DMS53 (cell line): Measurements from ENCODE around the gene TMEM26.
"Not testable (repeated sequence)": the region's sequence is repeated elsewhere in the genome, so short reads cannot be mapped to it uniquely, and the experiment has no call there.

Experiments
- DNase-seq: peaks from one replicate; lab custom pipeline; 2025; lab: John Stamatoyannopoulos, UW

TMEM26 gene

GRCh38 chr10:61400524-61400923, 52.7 kb downstream of the TMEM26 start:
- DNase-seq = no peak

DNA sequence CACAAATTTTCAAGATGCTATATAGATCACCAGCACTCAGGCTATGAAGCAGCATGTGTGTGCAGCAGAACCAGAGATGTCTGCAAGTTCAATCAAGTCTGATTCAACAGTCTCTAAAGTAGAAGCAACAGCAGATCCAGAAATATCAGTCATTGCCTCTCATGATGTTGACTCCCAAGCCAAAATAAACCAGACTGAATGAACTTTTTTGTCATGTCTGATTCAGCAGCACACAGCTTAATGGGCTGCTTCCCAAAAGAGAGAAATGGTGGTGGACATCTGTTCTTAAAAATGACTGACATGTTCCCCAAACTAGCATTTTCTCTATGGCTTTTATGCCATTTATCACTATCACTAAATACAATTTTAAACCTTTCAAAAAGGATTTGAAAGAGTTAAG, 53.8 kb downstream of the TMEM26 start:
- no peak for DNase-seq

DNA sequence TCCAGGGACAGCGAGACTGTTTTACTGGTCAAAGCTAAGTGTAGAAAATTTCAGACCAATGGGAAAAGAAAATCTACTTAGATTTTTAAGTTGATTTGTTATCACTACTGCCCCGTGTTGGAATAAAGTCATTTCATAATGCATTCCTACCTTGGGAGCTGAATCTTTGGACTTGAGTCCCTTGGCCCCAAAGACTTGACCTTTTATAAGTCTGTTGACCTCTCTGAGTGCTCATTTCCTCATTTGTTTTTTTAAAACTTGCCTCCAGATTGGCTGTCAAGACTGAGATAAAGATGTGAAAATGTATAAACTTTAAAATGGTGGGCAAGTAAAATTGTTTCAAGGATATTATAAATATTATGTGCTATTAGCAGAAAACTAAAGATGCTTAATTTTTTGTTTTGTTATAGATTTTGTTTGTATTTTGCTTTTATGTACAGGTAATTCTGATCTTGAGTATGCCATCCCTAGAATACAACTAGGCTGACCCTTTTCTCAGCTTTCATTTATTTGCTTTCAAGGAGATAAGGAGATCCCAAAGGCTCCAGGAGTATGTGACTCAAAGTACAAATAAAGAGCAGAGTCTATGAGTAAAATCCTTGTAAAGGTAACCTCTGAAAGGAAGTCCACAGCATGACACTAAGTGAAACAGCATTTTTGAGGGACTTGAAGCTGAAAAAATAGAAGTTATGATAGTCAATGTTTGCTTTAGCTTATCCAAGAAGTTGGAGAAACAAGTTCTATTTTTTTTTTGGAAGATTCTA, 54.6 kb downstream of the TMEM26 start:
- peak; percentile 47 for DNase-seq

DNA sequence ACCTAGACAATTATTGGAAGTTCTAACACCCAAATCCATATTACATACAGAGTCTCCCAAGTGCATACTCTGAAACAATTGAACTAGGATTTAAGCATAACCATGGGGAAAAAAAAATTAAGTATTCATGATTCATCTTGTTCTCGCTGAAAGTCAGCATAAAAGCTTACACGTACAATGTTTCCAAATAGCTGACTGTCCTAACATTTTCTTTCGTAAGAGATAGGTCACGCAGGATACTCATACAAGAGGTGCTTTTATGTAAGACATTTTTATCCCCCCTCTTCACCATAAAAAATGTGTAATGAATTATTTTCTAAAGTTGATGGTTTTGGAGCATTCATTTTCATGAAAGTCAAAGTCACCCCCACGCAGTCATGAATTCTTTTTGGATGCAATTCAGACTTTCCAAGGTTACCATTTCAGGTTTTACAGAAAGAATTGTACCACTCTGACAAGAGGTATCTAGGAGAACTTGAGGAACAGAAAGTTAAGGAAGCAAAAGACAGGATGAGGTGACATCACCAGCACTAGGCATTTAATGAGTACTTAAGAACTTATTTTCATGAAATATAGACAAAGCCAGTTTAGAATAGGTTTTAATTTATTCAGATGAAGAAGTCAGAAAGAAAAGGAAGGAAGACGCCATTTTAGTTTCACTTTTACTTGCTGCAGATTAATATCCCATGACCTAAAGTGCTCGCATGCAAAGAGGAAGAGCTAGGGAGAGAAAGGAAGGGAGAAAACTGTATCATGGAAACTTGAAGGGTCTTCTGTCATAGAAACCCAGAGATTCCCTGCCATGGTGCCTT, 55.8 kb downstream of the TMEM26 start:
- peak; percentile 40 for DNase-seq

DNA sequence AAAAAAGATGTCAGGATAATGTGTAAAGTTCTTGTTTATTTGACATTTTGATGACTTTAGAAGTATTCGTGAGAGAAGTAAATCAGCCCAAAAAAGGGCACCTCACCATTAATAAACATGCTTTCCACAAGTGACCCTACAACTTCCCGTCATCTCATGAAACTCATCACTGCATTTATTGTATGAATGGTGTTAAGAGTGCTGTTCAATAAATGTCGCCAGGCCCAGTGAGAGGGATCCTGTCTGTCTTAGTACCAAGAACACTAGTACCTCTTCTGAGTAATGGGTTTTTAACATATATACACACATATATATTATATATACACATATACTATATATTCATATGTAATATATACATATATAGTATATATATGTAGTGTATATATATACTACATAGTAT, 61.9 kb downstream of the TMEM26 start:
- DNase-seq = no peak

DNA sequence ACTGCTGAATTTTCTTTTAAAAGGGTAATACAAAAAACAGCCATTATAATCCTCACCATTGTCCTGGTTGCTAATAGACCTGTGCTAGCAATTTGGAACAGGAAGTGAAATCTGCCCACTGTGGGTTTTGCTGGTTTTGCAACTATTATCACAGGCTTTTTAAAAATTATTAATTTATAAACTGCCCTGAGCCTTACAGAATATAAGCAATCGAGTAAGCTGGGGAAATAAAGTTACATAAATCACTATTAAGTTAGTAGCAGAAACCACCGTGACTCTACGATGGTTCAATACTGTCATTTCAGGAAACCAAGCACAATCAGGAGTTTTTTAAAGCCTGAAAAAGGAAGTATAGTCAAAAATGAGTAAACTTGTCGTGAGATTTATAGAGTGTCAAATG, 62.3 kb downstream of the TMEM26 start:
- DNase-seq = no peak

GRCh38 chr10:61389887-61390286, 63.3 kb downstream of the TMEM26 start:
- DNase-seq = peak; percentile 39

GRCh38 chr10:61388986-61389385, 64.2 kb downstream of the TMEM26 start:
- DNase-seq = not testable (repeated sequence)

GRCh38 chr10:61385231-61386001, 67.8 kb downstream of the TMEM26 start:
- no peak for DNase-seq

DNA sequence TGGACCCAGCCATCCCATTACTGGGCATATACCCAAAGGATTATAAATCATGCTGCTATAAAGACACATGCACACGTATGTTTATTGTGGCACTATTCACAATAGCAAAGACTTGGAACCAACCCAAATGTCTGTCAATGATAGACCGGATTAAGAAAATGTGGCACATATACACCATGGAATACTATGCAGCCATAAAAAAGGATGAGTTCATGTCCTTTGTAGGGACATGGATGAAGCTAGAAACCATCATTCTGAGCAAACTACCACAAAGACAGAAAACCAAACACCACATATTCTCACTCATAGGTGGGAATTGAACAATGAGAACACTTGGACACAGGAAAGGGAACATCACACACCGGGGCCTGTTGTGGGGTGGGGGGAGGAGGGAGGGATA, 72.0 kb downstream of the TMEM26 start:
- DNase-seq = not testable (repeated sequence)

- no peak for DNase-seq
These were observed 74.3 kb downstream of the TMEM26 start for GRCh38 chr10:61378865-61379264.

DNA sequence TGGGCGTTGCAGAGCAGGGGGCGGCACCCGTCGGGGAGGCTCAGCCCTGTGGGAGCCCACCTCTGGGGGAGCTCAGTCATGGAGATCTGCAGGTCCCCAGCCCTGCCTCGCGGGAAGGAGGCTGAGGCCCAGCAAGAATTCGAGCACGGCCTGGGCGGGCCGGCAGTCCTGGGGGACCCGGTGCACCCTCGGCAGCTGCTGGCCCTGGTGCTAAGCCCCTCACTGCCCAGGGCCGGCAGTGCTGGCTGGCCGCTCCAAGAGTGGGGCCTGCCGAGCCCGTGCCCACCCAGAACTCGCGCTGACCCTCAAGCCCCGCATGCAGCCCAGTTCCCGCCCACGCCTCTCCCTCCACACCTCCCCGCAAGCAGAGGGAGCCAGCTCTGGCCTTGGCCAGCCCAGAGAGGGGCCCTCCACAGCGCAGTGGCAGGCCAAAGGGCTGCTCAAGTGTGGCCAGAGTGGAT, 76.2 kb downstream of the TMEM26 start:
- no peak for DNase-seq

DNA sequence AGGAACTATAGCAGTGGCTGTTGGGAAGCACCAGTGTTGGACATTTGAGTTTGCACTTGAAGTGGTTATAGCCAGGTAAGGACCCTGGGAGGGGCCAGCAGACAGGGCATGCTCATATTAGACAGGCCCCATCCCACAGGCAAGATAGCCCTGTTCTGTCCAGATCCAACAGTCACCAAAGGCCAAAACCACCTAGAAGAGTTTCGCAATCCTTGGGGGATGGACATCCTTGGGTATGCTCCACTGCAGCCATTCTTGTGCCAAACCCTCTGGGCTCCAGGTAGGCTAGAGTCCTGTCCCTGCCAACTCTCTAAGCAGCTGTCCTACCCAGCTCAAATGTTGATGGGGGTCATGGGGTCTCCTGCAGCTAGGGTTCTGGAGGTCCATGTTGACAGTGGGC, 76.8 kb downstream of the TMEM26 start:
- no peak for DNase-seq

GRCh38 chr10:61366365-61366764, 86.8 kb downstream of the TMEM26 start:
- no peak for DNase-seq

- no peak for DNase-seq
These were observed 88.6 kb downstream of the TMEM26 start for GRCh38 chr10:61364619-61365018.

DNA sequence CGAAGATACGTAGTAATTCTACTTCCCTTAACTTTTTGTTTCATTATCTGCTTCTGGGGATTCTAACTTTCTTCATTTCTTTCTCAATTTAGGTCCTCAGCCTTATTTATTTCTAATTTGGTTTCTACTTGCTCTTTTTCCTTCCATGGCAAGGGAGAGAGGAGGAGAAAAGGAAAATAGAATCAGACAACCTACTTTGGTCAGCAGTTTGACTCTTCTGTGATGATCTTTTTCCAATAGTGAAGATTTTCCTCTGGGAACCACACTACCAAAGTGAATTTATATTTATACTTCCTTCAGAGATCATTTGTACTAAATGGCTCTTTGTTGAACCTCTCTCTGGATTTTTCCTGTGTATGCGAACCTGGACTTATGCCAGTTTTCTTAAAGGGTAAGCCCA, 90.2 kb downstream of the TMEM26 start:
- DNase-seq = no peak

GRCh38 chr10:61359452-61359851, 93.7 kb downstream of the TMEM26 start:
- DNase-seq = no peak

DNA sequence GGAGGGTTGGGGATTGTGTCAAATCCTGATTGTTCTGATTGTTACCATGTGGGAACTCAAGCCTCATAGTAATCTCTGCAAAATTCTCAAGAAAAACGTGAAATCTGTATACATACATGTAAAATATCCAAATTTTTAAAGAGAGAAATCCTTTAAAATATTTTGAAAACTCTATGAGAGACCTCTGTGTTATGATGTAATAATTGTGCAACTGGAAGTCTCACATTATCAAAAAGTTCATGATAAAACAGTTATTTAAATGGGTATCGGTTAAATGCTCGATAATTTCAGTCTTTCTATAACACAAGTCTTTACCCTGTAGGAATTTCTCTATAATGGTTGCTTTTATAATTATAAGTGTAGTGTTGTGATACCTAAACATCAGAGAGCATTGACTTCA, 95.5 kb downstream of the TMEM26 start:
- DNase-seq = no peak
